Activated T-helper 2 cell treated with anti-CD3 and anti-CD28 coated beads, Interferon-gamma antibody, Interleukin-2, Interleukin-4, amounts not matched to agents 10 μg/mL and 5 μg/mL and 100 μg/mL, durations not matched to agents 14 hours and 24 hours and 36 hours (primary cell): Measurements from ENCODE around the gene FAXDC2. TPM values are rescaled to one million over a fixed set of nuclear protein-coding genes. Genes with fewer than 3 reads are reported as not detected.
"Not testable (repeated sequence)": the region's sequence is repeated elsewhere in the genome, so short reads cannot be mapped to it uniquely, and the experiment has no call there.

Experiments used
- DNase-seq: peaks from one replicate; pipeline ENCODE4 v3.0.0; 2021; ENCODE audit warnings: low spot score
- H3K27ac Mint-ChIP-seq: one replicate; pipeline ENCODE4 v1.8.0; 2021; ENCODE audit warnings: mixed read lengths
- H3K27me3 Mint-ChIP-seq: one replicate; pipeline ENCODE4 v1.8.0; 2021; ENCODE audit warnings: low read depth, mixed read lengths
- H3K36me3 Mint-ChIP-seq: one replicate; pipeline ENCODE4 v1.8.0; 2021; ENCODE audit warnings: low read depth, mixed read lengths
- H3K4me1 Mint-ChIP-seq: one replicate; pipeline ENCODE4 v1.8.0; 2021; ENCODE audit warnings: low read depth, mixed read lengths
- H3K4me3 Mint-ChIP-seq: one replicate; pipeline ENCODE4 v1.8.0; 2021; ENCODE audit warnings: low read depth, mild to moderate bottlenecking, moderate library complexity, mixed read lengths
- H3K9me3 Mint-ChIP-seq: one replicate; pipeline ENCODE4 v1.8.0; 2021; ENCODE audit warnings: mixed read lengths
- intact Hi-C: fragments of 100-400 bp; cut with micrococcal nuclease; formaldehyde crosslinking; loops from one replicate; pipeline ENCODE4 v1.15.1; 2023
- total RNA-seq: library from RNA; stranded (reverse); gene quantifications from 2 replicates; pipeline ENCODE4 v1.2.3, GENCODE V29; 2022

FAXDC2 gene
- total RNA-seq, 1 donor from 2014 or later: not detected

DNA sequence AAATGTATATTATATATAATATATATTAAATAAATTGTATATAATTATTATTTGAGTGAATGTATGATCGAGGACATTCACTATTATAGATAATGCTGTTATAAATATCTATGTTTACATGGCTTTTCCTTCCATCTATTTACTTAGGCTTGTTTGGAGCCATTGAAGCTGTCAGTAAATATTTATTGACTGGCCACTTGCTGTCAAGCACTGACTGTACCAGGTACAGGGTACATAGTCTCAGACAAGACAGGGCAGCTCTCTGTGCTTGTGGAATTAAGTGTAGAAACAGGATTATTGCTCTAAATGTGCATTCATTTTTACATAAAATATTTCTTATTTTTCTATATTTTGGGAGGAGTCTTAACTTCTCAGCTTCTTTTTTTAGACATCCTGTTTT, 16.4 kb downstream of the FAXDC2 start:
- intact Hi-C loops: no loop called here
- peaks cover 17% of the 10 kb centered on the region for H3K4me1 Mint-ChIP-seq
- H3K4me3 Mint-ChIP-seq: no peak overlapping the region
- no peak overlapping the region for H3K27ac Mint-ChIP-seq
- H3K36me3 Mint-ChIP-seq: peaks cover 17% of the 10 kb centered on the region
- H3K27me3 Mint-ChIP-seq: no peaks in the 10 kb centered on the region
- DNase-seq: no peak
- no peaks in the 10 kb centered on the region for H3K9me3 Mint-ChIP-seq

DNA sequence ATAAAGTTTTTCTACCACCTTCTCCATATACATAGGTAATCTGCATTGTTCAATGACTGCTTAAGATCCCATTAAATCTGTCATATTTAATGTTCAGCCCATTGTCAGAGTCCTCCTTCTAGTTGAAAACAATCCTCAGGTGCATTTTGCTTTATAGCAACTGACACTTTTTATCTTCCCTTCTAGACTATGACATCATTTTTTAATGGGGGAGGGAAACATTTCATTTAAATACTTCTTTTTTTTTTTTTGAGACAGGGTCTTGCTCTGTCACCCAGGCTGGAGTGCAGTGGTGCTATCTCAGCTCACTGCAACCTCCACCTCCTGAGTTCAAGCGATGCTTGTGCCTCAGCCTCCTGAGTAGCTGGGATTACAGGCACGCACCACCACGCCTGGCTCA, 17.6 kb downstream of the FAXDC2 start:
- H3K4me1 Mint-ChIP-seq: peaks cover 23% of the 10 kb centered on the region
- DNase-seq, H3K27ac Mint-ChIP-seq, H3K9me3 Mint-ChIP-seq, H3K4me3 Mint-ChIP-seq, H3K27me3 Mint-ChIP-seq, intact Hi-C loops: not testable (repeated sequence)
- H3K36me3 Mint-ChIP-seq: peaks cover 19% of the 10 kb centered on the region

DNA sequence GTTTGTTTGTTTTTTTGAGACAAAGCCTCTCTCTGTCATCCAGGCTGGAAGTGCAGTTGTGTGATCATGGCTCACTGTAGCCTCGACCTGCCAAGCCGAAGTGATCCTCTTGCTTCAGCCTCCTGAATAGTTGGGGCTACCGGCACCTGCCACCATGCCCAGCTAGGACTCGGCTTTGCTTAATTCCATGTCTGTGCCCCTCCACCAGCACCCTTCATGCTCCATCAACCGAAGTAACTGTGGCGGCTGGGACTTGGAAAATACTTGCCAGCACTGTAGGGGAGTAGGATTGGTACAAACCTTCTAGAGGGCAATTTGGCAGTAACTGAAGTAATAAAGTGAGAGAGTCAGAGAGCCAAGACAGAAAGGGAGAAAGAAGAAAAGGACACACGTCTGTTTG, 19.0 kb downstream of the FAXDC2 start:
- Mint-ChIP-seq H3K9me3 (no peaks in the 10 kb centered on the region), H3K36me3 (peaks cover 19% of the 10 kb centered on the region), H3K27ac (no peak overlapping the region), H3K4me3 (no peak overlapping the region), H3K4me1 (peaks cover 23% of the 10 kb centered on the region), H3K27me3 (no peaks in the 10 kb centered on the region)
- intact Hi-C loops: no loop called here
- DNase-seq: no peak

DNA sequence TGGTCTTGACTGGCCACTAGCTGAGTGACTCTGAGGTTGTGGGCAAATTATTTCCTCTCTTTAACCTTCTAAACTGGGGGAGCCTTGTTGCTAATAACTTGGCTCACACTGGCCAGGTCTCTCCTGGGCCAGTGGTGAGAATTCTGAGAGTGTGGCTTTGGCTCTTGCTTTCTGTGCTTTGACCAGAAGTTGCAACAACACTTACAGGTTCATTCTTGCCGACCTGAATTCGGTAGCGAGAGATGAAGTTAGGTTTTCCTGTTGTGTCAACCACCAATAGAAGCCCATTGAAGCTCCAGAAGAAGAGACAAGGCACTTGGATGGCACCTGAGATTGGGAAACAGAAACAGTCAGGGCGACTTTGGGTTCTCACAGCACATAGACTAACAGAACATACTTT, 19.8 kb downstream of the FAXDC2 start:
- no peak for DNase-seq
- peaks cover 24% of the 10 kb centered on the region for H3K36me3 Mint-ChIP-seq
- intact Hi-C loops: no loop called here
- peak overlapping the region; percentile 61 for H3K27ac Mint-ChIP-seq
- no peak overlapping the region for H3K4me3 Mint-ChIP-seq
- no peaks in the 10 kb centered on the region for H3K9me3 Mint-ChIP-seq
- no peaks in the 10 kb centered on the region for H3K27me3 Mint-ChIP-seq
- peaks cover 25% of the 10 kb centered on the region for H3K4me1 Mint-ChIP-seq

DNA sequence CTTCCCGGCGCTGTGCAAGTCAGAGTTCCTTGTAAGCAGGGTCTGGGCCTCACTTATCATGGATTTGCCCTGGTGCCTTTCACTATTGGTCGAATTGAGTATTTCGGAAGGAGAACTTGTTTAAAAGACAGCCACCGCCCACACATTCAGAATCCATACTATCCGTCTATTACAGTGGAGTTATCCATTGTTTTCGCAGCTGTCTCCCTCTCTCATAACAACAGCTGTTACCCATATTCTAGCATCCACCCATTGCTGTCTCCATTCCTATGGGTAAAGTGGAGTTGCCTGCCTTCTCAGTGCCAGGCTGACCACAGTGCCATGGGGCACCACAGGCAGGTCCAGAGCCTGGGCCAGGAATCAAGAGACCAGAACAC, 20.2 kb downstream of the FAXDC2 start:
- Mint-ChIP-seq H3K27ac (peak overlapping the region; percentile 61), H3K9me3 (no peaks in the 10 kb centered on the region), H3K4me3 (no peak overlapping the region), H3K4me1 (peaks cover 25% of the 10 kb centered on the region), H3K36me3 (peaks cover 25% of the 10 kb centered on the region), H3K27me3 (no peaks in the 10 kb centered on the region)
- DNase-seq: no peak
- intact Hi-C loops: no loop called here

DNA sequence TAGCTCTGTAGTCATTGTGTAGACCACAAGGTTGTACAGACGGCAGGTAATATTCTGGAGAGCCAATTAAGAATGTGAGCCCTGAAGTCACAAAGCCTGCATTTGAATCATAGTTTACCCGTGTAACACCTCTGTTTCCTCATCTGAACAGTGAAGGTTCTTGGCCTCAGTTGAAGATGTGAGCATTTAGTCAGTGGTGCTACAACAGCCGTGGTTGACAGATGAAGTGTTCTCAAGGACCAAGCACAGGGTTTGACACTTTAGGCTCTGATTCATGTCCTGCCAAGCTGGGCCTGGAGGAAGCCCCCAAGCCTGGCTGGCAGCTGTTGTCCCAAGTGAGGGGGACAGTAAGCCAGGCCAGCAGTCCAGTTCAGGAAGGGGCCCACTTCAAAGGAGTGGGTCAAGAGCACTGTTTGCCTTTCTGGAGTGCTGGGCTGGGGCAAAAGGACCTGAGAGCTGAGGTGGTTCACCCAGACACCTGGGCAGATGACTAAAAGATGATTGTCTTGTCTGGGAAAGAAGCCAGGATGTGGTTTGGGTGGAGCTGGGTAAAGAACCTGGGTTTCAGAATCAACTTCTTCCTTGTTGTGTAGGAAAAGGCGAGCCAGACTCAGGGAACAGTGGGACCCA, 20.7 kb downstream of the FAXDC2 start:
- Mint-ChIP-seq H3K9me3 (no peaks in the 10 kb centered on the region), H3K36me3 (peaks cover 25% of the 10 kb centered on the region), H3K4me1 (peaks cover 25% of the 10 kb centered on the region), H3K4me3 (no peak overlapping the region), H3K27ac (peak overlapping the region; percentile 61), H3K27me3 (no peaks in the 10 kb centered on the region)
- peak; percentile 14 for DNase-seq
- intact Hi-C loops: no loop called here

DNA sequence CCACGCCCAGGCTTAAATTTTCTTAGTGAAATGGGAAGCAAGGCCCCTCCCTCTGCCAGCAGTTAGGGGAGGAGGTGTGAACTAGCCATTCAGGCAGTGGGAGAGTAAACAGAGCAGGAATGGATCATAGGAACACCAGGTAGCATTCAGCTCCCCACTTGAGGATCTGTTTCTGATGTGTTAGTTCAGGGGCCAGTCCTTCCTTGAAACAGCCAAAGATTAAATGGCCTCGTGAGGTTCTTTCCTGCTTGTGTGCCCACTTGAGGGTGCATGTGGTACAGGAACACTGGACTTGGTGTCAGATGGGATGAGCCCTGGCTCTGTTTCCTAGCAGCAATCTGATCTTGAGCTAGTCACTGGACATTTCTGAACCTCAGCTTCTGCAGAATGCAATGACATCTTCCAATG, 21.2 kb downstream of the FAXDC2 start:
- peak overlapping the region; percentile 61 for H3K27ac Mint-ChIP-seq
- H3K4me1 Mint-ChIP-seq: peaks cover 25% of the 10 kb centered on the region
- no peaks in the 10 kb centered on the region for H3K27me3 Mint-ChIP-seq
- no peaks in the 10 kb centered on the region for H3K9me3 Mint-ChIP-seq
- no peak for DNase-seq
- intact Hi-C loops: no loop called here
- peaks cover 25% of the 10 kb centered on the region for H3K36me3 Mint-ChIP-seq
- no peak overlapping the region for H3K4me3 Mint-ChIP-seq

DNA sequence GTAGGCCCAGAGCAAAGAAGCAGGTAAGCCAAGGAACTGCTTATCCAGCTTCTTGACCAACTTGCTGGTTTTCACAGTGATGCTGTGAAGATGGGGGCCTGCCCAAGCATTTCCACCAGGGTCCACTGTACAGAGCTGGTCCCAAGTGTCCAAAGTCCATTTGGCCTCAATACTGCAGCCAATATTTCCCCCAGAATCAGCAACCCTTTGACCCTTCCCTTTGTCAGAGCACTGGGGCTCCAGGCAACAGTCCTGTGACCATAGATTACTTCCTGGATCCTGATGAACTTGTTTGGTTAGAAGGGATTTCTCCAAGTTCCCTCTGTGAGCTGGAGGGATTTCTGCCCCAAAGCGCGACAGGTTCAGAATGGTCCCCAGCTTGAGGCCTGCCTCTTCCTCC, 26.3 kb downstream of the FAXDC2 start:
- intact Hi-C loops: no loop called here

DNA sequence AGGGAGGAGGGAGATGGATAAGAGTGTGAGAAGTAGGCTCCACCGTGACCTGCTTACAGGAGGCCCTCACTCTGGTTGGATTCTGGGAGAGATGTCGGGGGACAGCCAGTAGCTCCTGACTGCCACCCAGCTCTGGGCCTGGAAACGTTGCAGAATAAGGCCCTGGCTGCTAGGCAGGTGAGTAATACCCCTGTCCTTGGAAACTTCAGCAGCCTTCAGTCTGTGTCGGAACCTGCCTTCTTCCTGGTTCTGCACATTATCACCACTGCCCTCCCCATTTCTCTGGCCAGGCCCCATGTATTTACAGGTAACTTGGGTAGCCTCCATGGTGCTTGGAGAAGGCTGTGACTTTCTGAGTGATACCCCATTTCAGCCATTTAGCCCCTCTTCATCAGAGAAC, 26.8 kb downstream of the FAXDC2 start:
- Mint-ChIP-seq H3K27ac (no peak overlapping the region), H3K9me3 (no peaks in the 10 kb centered on the region), H3K36me3 (peaks cover 29% of the 10 kb centered on the region), H3K4me3 (no peak overlapping the region), H3K27me3 (no peaks in the 10 kb centered on the region), H3K4me1 (peaks cover 12% of the 10 kb centered on the region)
- intact Hi-C loops: no loop called here
- no peak for DNase-seq

More for the DNA sequence above, 26.3 kb downstream of the FAXDC2 start:
- H3K4me3 Mint-ChIP-seq: no peak overlapping the region
- no peaks in the 10 kb centered on the region for H3K9me3 Mint-ChIP-seq
- peaks cover 10% of the 10 kb centered on the region for H3K4me1 Mint-ChIP-seq
- peaks cover 26% of the 10 kb centered on the region for H3K36me3 Mint-ChIP-seq
- DNase-seq: no peak
- no peak overlapping the region for H3K27ac Mint-ChIP-seq
- H3K27me3 Mint-ChIP-seq: no peaks in the 10 kb centered on the region

DNA sequence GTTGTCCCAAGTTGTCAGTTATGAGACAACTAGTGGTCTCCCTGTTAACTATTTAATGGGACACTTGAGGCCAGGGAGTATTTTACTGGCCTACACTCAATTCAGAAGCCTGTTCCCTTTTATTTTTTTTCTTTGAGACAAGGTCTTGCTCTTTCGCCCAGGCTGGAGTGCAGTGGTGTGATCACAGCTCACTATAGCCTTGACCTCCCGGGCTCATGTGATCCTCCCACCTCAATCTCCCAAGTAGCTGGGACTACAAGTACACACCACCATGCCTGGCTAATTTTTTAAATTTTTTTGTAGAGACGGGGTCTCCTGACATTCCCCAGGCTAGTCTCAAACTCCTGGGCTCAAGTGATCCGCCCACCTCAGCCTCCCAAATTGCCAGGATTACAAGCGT, 27.5 kb downstream of the FAXDC2 start:
- H3K27ac Mint-ChIP-seq, intact Hi-C loops, H3K27me3 Mint-ChIP-seq, DNase-seq, H3K4me1 Mint-ChIP-seq, H3K9me3 Mint-ChIP-seq, H3K4me3 Mint-ChIP-seq: not testable (repeated sequence)
- peaks cover 28% of the 10 kb centered on the region for H3K36me3 Mint-ChIP-seq

DNA sequence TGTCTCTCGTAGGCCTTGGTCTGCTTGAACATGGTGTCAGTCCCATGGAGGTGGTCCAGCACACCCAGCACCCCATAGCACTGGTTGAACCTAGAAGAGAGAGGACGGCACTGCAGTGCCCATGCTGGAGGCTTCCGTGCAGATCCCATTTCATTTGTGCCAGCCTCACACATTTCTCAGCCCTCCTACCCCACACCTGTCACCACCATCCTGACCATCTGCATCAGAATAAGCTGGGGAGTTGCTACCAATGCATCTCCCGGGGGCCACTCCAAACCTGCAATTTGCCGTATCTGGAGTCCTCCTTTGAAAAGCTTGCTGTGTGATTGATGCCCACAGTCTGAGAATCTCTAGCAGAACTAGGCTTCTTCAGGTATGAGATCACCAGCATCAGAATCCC, 30.0 kb downstream of the FAXDC2 start:
- Mint-ChIP-seq H3K27ac (no peak overlapping the region), H3K36me3 (peaks cover 43% of the 10 kb centered on the region), H3K4me1 (peaks cover 6% of the 10 kb centered on the region), H3K9me3 (no peaks in the 10 kb centered on the region), H3K27me3 (no peaks in the 10 kb centered on the region), H3K4me3 (no peak overlapping the region)
- intact Hi-C loops: no loop called here
- DNase-seq: no peak

DNA sequence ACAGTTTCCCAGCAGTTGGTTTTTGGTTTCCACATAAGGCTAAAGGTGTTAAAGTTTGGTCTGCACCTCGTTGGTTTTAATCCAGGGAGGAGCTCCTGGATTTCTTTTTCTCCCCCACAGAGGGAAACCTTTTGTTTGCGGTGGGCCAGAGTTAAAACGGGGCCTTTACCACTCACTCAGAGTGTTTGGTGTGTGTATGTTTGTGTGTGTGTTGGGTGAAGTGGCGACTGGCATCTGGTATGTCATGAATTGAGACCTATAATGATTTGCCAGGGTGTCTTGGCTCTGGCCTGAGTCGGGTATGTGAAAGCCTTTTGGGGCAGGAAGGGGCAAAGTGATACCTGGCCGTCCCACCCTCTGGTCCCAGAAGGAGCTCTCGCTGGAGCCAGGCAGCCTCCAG, 30.9 kb downstream of the FAXDC2 start:
- DNase-seq: no peak
- Mint-ChIP-seq H3K27ac (no peak overlapping the region), H3K4me3 (no peak overlapping the region), H3K27me3 (no peaks in the 10 kb centered on the region), H3K9me3 (no peaks in the 10 kb centered on the region), H3K4me1 (peaks cover 6% of the 10 kb centered on the region), H3K36me3 (peaks cover 51% of the 10 kb centered on the region)
- intact Hi-C loops: no loop called here

DNA sequence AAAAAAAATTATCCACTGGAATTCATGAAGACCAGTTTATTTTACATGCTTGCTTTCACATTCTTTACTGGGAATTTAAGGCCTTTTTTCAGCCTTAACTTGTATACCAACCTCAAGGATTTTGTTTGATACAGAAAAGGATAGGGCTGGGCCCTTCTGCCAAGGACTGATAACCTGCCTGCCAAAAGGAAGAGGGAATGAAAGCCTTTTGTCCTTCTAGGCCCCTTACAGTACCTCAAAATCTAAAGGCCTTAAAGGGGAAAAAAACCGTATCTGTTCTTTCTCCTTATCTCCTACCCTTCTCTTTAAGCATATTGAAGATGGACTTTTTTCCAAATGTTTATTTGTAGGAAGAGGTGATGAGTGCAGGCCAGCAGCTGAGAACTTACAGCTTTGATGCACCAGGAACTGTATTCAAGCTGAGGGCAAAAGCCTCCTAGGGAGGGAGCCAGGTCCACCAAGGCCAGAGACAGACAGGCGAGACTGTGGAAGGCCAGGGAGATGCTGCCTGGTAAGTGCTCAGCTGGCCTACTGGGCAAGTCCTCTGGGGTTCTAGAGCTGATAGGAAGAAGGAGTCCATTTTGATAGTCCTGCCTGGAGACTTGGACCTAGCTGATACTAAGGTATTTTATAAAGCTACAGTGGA, 31.8 kb downstream of the FAXDC2 start:
- no peaks in the 10 kb centered on the region for H3K27me3 Mint-ChIP-seq
- H3K4me1 Mint-ChIP-seq: peaks cover 8% of the 10 kb centered on the region
- H3K4me3 Mint-ChIP-seq: no peak overlapping the region
- intact Hi-C loops: no loop called here
- no peaks in the 10 kb centered on the region for H3K9me3 Mint-ChIP-seq
- peaks cover 57% of the 10 kb centered on the region for H3K36me3 Mint-ChIP-seq
- peak overlapping the region; percentile 50 for H3K27ac Mint-ChIP-seq
- DNase-seq: no peak
